Epithelial cell of esophagus (primary cell): ENCODE results near the gene GBX1.

ENCODE experiments used
- DNase-seq: peaks from one replicate; pipeline ENCODE4 v3.0.0; 2010; ENCODE audit warnings: low read depth
- H3K4me3 ChIP-seq: 2 replicates; pipeline ENCODE4 v1.5.1; 2011; ENCODE audit warnings: mild to moderate bottlenecking, low read length, control low read depth
- CTCF ChIP-seq: IDR thresholded peaks from 2 replicates; pipeline ENCODE4 v1.5.1; 2011; ENCODE audit warnings: low read depth, mild to moderate bottlenecking, low read length, control low read depth, inconsistent platforms; ENCODE audit not compliant: insufficient read depth; ENCODE audit errors: missing control alignments

GBX1 gene

GRCh38 chr7:151099486-151100211, 67.8 kb downstream of the GBX1 start:
- H3K4me3 ChIP-seq, result no peak overlapping the region
- TF ChIP-seq CTCF, result no peak
- DNase-seq, result no peak
